Stimulated activated CD8-positive, alpha-beta memory T cell treated with anti-CD3 and anti-CD28 coated beads, Interleukin-7, amount 100 ng/mL, for 4 hours (primary cell): Measurements from ENCODE around the gene BSG.
A peak's percentile ranks its signal among the peaks of the same experiment; 100 is the strongest.
"Not testable (repeated sequence)": the region's sequence is repeated elsewhere in the genome, so short reads cannot be mapped to it uniquely, and the experiment has no call there.

Source experiments
- DNase-seq, 2 donors: peaks; one replicate each; pipeline ENCODE4 v3.0.0-alpha.2; 2020; ENCODE audit warnings: low read depth in 2 of 2

The BSG gene

DNA sequence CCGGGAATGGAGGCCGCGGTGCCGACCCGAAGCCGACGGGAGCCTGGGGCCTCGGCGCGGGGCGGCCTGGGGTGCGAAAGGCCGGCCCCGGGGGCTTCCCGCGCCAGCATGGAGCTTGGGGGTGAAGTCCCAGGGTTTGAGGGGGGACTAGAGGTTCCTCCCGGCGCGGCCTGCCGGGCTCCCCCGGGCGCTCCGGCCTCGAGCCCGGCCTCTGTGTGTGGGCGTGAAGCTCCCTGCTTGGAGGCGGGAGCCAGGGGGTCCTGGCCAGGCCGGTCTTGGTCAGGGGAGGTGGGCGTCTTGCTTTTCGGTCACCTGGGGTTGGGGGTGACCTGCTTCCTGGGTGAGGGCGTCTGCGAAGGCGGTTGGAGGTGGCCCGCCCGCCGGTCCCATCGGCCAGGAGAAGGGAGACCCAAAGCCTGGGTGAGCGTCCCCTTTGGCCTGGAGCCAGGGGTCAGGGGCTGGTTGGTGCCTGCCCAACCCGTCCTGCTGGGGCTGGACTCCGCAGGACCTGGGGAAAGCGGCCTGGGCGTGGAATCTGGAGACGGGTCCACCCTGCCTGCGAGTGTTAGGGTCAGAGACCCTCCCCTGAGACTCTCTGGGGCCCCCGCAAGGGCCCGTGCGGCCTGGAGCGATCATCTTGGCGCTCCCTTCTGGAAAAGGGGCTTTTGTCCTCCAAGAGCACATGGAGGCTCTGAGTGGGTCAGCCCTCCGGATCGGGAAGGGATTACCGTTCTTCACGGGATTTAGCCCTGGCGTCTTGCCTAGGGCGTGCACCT lies 535 bp downstream of the BSG start:
- no peak for DNase-seq

DNA sequence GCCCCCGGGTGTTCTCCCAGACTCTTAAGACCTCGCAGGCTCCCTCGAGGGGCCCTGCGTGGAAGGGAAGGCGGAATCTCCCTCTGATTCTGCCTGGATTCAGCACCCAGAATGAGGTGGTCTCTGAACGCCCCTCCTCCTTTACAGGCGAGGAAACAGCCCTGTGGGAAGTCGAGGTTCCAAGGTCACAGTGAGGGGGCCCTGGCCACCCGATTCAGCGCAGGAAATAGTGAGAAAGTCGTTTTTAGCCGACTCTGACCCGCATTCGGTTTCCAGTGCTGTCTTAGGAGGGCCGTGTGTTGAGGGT lies 1.1 kb downstream of the BSG start:
- DNase-seq, result no peak

DNA sequence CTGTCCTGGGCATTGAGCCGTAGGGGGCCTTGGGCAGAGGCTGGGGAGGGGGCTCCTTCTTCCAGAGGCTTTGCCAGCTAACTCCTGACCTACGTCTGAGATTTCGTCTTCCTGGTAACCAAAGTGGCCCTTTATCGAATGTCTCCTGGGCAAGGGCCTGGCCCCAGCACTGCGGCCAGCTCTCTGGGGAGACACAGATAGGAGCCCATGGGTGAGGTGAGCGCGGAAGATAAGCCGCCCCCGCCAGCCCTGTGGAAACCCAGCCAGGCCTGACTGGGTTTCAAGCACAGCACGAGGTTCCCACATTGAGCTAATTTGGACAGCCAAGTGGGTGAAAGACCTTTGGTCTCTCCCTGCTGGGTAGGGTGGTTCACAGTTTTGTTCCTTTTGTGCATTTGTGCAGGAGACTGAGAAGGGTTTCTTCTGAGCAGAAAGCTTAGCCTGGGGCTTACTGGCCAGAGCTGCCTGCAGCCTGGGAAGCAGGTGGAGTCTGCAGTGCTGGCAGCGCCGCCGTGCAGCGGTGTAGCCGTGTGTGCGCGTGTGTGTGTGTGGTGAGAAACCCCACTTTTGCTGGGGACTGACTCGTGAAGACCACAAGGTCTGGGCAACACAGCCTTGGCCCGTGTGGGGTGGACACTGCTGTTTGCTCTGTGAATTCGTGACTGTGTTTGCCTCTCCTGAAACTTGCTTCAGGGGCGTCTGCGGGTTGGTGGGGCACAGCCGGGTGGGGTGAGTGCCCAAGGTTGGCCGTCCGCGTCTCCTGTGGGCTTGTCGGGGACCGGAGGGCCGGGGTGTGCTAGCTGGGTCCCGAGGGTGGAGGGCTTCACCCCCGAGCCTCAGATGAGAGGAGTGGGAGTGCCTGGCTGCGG lies 2.5 kb downstream of the BSG start:
- no peak for DNase-seq

DNA sequence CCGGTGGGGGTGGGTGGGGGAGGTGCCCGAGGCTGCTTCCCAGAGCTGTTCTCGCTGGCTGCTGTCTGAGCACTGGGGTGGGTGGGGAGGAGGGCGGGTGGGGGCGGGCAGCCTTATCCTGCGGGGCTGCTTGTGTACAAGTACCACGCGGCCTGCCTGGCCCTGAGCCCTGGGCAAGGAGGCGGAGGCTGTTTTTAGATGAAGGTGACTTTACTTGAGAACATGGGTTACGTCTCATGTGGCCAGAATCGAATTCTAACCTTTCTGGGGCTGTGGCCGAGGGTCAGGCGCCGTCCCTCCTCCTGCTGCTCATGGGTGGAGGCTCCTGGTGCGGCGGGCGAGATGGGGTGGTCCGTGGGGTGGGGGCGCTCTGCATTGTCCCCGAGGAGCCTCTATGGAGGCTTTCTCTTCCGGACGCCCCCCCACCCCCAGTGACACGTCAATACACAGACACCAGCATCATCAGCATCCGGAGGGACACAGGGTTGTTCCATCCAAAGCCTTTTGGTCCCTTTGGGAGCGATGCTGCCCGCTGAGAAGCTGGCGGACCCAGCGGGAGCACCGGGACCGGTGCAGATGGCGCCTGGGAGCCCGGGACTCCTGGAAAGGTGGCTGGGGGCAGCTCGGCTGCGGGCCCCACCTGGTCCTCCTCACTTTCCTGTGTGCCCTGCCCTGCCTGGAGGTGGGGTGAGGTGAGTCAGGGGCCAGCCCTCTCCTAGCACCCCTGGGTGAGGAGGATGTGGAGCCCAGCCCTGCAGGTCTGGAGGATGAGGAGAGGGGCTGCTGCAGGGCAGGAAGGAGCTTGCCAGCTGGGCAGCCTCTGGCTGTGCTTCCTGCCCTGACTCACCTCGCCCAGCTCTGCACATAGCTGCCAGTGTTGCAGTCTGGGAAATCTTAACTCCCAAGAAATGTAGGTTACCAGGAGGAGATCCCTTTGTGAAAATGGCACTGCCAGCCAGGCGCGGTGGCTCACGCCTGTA lies 3.4 kb downstream of the BSG start:
- no peak for DNase-seq

DNA sequence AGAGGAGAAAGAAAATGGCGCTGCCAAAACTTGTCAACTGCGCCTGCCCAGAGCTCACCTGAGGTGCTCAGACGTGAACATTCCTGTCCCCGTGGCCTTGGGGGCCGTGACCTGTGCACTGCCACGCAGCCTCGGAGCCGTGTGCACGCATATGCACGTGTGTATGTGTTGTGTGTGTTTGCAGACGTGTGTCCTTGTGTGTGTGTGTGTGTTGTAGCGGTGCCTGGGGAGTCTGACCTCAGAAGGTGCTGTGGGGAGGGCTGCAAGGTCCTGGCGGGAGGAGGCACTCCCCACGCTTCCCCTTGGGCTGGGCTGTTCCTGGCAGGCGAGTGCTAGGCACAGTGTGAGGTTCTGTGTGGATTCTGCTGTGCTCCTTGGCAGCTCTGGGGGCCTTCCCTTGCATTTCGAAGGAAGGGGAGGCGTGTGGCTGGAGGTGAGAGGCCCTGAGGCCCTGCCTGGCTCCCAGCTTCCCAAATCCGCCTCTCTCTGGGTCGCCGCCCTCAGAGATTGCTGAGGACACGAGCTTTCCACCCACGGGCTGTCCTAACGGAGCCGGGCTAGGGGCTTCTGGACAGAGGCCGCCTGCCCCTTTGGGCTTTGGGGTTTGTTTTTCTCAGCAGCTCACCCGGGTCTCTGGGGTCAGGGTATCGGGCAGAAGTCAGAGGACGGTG lies 4.5 kb downstream of the BSG start:
- DNase-seq, result no peak

DNA sequence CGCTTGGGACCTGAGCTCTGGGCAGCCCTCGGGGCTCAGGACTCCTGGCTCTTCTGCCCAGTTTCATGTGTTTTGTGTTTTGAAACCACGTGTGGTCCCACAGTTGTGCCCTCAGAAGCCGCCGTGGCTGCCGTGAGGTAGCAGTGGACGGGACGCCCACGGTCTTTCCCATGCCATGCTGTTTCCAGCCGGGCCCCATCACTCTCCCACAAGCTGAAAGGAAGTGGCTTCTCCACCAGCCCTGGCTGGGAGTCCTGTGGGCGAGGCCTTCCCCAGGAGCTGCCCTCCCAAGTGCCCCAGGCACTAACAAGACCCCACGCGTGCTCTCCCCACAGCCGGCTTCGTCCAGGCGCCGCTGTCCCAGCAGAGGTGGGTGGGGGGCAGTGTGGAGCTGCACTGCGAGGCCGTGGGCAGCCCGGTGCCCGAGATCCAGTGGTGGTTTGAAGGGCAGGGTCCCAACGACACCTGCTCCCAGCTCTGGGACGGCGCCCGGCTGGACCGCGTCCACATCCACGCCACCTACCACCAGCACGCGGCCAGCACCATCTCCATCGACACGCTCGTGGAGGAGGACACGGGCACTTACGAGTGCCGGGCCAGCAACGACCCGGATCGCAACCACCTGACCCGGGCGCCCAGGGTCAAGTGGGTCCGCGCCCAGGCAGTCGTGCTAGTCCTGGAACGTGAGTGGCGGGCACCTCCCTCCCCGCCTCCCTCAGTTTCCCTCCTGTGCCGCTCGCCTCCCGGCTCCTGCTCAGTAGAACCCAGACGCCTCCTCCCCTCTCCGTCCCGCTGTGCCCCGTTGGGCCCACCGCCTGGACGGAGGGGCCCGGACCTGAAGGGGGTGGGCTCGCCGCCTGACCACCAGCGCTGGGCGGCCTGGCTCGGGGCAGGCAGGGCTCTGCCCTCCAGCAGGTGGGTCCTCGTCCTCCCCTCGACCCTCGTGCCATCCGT lies 5.3 kb downstream of the BSG start:
- DNase-seq, result no peak

DNA sequence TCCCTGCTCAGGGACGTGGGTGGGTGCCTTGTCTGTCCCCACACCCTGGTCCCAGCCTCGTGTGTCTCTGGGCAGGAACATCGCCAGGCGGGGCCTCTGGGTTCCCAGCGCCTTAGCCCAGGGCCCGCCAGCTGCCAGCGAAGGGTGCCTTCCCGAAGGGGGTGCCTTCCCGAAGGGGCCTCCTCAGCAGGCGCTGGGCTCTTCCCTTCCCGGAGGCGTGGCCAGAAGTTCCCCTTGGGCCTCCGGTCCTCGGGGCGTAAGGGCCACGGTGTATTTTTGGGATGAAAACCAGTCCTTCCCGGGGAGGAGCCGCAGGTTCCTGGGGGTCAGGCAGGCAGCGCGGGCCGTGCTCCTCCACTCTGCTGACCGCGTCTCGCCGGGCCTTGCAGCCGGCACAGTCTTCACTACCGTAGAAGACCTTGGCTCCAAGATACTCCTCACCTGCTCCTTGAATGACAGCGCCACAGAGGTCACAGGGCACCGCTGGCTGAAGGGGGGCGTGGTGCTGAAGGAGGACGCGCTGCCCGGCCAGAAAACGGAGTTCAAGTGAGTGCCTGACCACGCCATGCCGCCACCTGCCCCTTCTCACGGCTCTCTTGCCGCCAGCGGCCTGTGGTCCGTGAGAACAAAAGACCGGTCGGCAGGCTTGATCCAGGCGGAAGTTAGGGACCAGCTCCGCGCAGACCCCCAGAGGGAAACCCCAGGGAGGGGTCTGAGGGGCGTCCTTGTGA lies 6.9 kb downstream of the BSG start:
- no peak for DNase-seq

DNA sequence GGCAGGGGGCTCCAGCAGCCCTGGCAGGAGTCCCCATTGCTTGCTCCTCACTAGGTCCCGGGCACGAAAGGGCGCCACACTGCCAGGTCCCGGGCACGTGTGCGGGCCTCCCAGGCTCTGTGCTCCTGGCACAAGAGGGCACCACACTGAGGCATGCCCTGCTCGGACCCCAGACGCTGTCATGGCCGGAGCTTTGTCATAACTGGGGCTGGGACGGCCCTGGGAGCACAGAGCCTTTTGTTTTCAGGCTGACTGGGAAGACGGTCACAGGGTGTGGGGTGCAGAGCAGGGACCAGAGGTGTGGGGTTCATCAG lies 7.4 kb downstream of the BSG start:
- no peak for DNase-seq

DNA sequence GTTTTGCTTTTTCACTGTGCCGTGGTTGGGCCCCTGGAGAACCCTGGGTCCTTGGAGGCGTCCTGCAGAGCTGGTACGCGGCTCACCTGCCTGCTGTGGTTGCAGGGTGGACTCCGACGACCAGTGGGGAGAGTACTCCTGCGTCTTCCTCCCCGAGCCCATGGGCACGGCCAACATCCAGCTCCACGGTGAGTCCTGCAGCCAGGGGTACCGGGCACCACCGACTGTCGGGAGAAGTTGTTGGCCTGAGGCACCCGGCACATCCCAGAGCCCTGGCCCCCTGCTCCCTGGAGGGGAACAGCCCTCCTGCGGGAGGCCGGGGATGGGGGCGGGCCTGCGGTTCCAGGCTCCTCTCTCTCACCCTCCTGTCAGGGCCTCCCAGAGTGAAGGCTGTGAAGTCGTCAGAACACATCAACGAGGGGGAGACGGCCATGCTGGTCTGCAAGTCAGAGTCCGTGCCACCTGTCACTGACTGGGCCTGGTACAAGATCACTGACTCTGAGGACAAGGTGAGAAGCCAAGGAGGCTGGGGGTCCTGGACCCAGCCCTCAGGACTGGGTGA lies 8.0 kb downstream of the BSG start:
- no peak for DNase-seq

DNA sequence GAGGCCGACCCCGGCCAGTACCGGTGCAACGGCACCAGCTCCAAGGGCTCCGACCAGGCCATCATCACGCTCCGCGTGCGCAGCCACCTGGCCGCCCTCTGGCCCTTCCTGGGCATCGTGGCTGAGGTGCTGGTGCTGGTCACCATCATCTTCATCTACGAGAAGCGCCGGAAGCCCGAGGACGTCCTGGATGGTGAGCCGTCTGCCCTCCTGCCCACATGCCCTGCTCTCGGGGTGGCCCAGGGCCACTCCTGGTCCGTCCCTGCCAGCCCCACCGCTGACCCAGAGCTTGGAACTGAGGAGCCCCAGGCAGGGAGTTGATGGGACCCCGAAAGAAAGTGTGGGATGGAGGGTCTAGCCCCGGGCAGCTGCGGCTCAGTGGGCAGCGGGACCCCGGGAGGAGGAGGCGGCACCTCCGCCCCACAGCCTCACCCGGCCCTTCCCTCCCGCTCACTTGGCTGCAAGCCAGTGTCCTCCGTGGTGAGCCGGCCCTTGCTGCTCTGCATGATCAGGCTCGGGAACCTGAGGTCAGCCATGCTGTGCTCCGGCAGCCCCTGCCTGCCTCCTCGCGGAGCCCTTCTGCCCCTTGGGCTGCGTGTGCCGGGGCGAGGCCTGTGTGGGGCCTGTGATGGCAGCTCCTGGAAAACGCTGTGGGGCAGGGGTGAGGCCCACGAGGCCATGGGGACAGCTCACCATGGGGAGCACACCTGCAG lies 9.2 kb downstream of the BSG start:
- DNase-seq, result no peak

DNA sequence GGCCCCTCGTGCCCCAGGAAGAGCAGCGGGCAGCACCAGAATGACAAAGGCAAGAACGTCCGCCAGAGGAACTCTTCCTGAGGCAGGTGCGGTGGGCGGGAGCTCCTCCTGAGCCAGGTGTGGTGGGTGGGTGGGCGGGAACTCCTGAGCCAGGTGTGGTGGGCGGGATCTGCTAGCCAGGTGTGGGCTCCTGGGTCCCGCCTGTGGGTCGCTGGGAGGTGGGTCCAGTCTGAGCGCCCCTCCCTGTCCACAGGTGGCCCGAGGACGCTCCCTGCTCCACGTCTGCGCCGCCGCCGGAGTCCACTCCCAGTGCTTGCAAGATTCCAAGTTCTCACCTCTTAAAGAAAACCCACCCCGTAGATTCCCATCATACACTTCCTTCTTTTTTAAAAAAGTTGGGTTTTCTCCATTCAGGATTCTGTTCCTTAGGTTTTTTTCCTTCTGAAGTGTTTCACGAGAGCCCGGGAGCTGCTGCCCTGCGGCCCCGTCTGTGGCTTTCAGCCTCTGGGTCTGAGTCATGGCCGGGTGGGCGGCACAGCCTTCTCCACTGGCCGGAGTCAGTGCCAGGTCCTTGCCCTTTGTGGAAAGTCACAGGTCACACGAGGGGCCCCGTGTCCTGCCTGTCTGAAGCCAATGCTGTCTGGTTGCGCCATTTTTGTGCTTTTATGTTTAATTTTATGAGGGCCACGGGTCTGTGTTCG lies 10.3 kb downstream of the BSG start:
- DNase-seq, result no peak

DNA sequence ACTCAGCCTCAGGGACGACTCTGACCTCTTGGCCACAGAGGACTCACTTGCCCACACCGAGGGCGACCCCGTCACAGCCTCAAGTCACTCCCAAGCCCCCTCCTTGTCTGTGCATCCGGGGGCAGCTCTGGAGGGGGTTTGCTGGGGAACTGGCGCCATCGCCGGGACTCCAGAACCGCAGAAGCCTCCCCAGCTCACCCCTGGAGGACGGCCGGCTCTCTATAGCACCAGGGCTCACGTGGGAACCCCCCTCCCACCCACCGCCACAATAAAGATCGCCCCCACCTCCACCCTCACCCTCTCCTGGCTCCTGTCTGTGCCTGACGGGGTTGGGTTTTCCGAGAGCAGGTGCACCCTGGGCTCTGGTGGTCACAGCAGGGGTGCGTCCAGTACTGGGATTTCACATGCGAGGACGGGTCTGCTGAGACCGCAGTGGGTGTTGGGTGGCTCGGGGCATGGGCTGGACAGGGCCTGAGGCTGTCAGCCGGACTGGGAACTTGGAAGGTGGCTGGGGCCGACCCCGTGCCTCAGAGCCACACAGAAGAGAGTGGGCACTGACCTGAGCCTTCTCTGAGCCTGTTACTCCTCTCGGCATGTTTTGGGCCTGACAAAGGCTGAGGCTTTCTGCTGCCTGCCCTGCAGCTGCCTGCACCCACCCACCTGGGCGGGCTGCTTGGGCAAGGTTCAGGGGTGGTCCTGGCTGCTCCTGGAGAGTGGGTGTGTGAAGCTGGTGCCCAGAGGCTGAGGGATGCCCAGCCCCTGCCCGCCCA lies 11.0 kb downstream of the BSG start:
- no peak for DNase-seq

DNA sequence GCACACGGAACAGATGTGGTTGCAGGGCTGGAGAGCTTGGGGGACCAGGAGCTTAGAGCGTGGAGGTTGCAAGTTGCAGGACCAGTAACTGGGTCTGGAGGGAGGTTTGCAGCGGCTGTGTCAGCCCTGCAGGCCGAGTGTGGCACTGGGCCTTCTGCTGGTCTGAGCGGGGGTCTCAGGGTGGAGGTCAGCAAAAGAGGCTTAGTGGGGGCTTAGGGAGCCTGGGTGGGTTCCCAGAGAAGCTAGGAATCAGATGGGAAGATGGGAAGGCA lies 11.5 kb downstream of the BSG start:
- DNase-seq, result no peak

DNA sequence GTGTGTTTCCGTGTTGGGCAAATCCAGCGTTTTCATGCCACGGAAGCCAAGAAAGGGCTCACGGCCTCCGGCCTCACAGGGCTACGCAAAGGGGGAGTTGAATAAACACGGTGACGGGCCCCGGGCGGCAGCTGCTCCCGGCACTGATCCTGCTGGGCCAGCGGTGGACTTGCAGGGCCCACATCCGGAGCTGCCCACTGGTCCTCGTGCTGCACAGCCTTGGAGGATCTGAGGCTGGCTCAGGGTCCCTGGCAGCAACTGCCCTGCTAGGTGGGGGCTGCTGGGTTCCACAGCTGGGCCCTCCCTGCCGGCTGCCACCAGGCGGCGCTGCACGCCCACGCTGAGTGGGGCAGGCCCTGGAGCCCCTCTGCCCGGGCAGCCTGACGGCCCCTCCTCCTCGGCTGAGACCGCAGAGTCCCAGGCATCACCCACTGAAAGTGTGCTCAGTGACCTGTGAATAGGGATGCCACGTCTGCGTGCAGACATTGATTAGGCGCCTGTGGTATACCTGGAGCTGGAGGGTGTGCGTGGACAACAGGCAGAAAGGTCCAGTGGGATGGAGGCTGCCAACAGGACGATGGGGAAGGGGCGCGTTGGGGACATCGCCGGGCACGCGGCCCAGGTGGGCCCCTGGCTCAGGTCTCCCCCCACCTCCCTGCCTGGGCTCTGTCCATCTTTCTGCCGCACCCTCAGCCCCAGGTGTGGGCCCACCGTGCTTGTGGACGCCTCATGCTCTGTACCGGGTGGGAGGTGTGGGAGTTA lies 12.0 kb downstream of the BSG start:
- peak in 1 of 2 donors; percentile 50 for DNase-seq

DNA sequence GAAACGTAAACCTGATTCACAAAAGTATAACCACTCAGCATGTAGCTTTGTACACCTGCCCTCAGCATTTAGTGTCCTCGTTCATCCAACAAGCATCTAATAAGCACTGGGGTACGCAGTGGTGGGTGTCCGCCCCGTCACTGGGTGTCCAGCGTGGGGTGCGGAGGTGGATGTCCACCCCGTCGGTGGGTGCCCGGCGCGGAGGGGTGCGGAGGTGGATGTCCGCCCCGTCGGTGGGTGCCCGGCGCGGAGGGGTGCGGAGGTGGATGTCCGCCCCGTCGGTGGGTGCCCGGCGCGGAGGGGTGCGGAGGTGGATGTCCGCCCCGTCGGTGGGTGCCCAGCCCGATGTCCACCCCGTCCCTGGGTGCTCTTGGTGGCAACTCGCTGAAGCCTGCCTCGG lies 12.8 kb downstream of the BSG start:
- DNase-seq, result not testable (repeated sequence)

DNA sequence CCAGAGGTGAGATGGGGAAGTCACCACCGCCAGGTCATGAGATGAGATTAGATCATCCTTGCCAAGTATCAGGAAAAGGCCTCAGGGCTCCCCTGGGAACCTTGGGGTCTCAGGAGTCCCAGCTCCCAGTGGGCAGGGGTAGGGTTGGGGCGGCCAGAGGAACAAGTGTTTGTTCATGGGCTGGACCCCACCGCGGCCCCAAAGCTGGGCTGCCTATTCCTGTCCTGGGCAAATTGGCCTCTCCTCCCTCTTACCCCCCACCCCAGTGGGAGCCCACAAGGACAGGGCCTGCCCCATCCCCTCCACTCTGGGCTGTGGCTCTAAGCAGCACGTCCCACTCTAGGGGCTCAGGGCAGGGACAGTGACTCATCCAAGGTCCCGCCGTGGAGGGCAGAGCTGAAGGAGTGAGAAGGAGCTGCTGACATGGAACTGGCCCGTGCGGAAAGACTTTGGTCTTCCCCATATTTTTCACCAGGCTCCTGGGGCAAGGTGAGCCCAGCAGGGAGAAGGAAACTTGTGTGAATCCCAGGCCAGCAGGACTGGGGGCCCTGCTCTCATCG lies 13.2 kb downstream of the BSG start:
- no peak for DNase-seq
